GM19193 (cell line): ENCODE data around the gene FSHR.

Experiments used
- POLR2A ChIP-seq: IDR thresholded peaks from 4 replicates; pipeline ENCODE4 v1.6.1; 2011; ENCODE audit not compliant: insufficient read depth, insufficient read length; ENCODE audit errors: extremely low read depth

The FSHR gene

DNA sequence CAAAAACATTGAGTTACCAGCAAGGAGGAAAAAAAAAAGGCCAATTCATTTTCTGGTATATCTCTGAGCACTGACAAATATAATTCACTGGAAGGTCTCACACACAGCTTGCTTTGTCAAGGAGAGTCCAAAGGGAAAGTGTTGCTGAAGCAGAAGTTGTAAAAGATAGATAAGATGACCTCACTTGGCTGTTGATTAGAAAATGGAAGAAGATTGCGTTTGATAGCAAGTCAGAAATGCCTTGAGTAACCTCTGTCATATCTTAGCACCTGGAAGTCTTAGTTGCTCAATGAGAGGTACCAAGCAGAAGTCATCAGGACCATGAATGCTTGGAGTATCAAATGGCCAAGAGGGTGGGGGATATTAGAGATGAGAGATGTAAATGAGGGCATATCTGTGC is 105.2 kb downstream of the FSHR start:
- TF ChIP-seq POLR2A, result no peak

DNA sequence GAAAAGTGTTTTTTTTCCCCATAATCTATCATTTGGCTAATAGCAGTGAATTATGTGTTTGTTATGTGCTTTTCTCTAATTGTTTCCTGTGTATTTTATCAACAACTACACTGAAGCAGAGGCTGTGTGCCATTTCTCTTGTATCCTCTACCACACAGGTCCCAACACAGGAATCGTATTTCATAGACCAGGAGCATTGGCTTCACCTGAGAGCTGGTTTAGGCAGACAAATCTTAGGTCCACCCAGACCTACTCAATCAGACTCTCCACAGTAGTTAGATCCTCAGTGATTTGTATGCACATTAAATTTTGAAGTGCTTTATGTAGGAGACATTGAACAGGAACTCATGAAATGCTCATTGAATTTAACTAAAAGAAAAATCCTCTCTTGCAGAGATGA is 109.2 kb downstream of the FSHR start:
- no peak for TF ChIP-seq POLR2A

DNA sequence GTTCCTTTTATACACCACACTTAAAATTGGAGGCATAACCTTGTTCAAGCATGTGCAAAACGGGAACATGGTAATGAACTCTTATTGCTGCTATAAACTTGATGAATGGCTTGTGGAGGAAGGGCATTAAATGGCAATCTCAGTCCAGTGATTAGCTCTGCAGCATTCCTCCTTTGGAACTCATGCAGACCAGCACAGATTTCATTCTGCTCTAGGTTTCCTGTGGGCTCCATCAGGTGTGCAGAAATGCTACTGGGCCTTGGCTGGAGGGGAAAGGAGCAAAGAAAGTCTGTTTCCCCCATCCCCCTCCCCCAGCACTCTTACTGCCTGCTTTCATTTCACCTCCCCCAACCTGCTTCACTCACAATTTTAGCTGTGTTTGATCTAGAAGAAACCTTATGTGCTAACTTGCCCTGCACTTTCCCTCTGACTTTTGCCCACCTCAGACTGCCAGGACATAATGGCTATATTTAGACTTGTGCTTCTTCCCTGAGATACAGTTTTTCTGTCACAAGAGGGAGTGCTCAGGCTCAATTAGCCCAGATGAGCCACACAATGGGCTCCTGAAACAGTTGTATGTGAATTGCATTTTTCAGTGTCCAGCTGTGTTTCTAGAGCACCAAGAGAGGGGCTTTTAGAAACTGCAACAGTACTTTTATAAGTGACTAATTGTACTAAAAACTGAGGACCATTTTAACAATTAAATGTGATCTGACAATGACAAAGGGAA is 109.8 kb downstream of the FSHR start:
- TF ChIP-seq POLR2A, result no peak

DNA sequence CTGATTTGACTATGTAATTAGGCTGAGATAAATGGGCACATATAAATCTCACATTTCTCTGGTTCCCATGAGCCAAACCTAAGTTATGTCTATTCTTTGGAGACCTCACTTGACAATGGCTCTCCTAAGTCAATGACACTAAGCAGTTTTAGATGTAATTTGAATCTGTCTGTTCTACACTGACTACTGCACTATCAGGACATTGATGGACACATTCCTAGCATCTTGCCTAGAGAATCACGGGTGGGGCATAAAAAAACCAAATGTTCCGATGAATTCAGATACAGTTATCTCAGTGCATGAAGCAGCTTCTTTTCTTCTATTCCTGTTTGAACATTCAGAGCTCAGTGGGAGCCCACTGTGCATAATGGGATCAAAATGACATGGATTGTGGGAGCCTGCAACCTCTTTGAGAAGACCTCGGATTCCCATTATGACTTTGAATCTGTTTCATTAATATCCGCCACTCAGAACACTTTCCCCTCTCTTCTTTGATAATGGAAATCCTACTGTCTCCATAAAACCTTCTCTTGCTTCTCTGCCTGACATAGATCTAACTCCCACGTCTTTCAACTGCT is 110.8 kb downstream of the FSHR start:
- no peak for TF ChIP-seq POLR2A

DNA sequence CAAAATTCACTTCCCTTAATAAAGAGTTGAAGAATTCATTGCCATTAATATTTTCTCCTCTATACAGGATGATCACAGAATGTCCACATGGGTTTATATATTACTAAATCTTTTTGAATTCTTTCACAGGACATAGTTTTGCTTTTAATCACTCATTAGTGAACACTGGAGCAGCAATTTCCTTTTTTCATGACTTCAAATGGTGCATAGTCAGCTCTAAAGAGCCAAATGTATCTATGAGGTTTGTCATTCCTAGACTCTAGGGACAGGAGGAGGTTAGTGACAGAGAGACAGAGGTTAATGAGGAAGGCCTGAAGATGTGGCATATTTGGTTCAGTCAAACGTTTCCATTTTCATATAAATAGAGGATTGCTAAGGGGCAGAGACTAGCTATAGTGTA is 111.8 kb downstream of the FSHR start:
- TF ChIP-seq POLR2A, result no peak

DNA sequence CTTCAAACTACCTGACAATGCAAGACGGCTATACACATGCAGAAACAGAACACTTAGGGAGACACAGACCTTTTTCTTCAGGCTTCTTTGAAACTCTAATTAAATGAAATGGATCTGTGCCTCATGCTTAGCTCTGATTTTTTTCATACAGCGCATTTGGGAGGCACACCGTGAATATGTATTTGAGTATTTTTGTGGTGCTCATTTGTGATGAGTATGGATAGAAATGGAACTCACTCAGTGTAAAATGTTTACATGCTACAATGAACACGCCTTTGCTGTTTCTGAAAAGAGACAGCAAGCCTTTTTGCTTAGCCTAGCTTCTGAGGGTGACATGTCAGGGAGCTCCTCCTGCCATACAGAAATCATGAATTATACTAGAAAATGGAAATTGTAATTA is 113.3 kb downstream of the FSHR start:
- no peak for TF ChIP-seq POLR2A

DNA sequence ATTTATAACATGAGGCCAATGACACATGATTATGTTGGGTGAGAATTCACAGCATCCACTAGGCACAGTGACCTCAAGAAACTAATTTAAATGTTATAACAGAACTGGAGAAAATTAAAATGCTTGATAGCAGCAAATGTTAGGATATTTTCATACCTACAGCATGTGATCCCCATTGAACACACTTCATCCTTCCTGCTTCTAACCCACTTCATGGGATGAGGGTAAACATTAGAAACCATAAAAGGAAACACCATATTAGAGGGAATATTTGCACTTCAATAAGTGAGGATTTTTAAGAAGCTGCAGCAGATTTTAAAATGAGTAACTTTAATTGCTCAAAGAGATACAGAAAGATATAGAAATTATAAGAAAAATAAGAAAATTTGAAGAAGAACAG is 117.1 kb downstream of the FSHR start:
- no peak for TF ChIP-seq POLR2A

DNA sequence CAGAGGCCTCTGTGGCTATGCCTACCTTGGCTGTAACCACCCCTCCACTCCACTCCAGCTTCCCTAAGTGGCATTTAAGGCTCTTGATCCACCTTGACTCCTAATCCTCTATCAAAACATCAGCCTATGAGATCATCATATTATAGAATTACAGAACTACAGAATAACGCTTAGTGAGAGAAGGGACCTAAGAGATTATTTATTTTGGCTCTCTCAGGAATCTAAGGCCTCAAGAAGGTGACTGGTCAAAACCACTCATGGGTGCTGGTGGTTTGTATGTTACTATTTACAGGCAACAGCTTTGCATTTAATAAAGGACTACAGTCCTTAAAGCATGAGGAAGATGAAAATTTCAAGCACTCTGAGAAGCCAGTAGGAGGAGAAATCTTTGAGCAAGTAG is 118.8 kb downstream of the FSHR start:
- TF ChIP-seq POLR2A, result no peak

DNA sequence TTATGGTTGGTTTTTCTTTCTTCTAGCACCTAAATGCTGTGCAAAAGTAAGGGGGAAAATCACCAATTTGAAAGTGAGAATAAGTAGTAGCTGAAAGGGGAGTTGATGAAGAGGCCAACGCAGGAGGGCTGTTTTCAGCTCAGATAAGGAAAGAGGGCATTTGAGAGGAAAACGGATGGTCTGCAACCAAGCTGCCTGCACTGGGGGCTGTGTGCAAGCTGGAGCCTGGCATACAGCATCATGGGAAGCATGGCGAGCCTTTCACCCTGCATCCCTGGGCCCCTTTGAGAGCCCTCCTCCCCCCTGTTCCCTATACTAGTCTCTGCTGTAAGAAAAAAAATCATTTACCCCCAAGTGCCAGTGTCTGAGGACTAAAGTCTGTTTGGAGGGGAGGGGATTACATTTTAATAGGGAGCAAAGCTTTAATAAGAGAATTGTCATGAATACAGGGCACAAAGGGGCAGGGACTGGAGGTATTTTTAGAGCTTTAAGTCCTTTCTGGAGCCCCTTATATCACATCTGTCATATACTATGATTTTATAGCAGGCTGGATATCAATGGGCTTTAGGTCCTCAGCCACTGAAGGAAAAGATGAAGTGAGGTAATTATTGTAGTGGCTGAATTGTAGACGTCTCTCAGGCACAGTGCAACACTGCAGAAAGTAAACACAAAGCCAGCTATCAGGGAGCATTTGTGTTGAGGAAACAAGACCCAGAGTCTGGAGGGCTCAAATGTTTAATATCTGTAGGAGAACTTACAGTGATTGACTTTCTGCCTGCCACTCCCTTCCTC is 120.7 kb downstream of the FSHR start:
- no peak for TF ChIP-seq POLR2A

DNA sequence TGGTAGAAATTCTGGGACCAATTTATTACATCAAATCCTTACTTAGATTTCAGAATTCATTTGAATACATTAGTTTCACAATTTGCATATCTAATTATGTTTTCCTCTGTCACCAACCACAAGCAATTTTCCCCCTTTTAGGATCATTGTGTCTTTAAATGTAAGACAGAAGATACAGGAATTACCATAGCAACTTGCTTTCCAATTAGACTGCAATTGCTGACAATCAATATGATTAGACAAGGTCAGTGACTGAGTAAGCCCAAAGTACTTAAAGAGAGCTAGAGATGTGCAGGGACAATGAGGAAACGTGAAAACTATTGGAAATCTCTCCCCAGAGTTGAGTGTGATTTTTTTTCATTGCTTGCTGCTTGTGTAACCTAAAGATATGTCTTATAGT is 121.4 kb downstream of the FSHR start:
- TF ChIP-seq POLR2A, result no peak

DNA sequence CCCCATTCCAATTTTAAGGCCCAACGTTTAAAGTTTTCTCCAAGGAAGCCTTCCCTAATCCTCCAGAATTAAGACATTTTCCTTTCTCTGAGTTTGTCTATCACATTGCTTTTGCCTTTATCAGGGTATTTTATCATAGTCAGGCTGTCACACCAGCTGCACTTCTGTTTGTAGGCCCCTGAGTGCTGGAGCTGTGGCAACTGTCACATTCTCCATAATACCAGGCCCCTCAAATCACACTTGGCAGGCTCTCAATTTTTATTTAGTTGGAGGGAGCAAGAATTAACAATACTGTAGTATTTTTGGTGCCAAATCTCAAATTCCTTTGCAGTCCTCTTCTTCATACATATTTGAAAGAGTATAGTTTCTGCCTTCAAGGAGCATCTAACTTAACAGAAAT is 122.2 kb downstream of the FSHR start:
- TF ChIP-seq POLR2A, result no peak

DNA sequence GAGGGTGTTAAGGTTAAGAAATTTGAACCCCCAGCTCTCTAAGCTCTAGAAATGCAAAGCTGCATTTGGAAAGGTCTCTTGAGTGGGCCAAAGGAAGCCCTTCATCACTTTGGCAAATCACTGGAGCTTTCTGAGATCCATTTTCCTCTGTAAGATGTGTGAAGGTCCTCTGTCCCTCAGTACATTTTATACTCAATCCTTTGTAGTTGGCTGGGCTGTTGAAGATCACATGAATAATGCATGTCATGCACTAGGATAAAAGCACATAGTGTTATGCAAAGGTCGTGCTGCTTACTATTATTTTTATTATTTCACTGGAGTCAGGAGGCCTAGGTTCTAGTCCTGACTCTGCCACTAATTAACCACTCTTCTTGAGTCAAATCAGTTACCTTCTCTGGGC is 124.9 kb downstream of the FSHR start:
- no peak for TF ChIP-seq POLR2A

DNA sequence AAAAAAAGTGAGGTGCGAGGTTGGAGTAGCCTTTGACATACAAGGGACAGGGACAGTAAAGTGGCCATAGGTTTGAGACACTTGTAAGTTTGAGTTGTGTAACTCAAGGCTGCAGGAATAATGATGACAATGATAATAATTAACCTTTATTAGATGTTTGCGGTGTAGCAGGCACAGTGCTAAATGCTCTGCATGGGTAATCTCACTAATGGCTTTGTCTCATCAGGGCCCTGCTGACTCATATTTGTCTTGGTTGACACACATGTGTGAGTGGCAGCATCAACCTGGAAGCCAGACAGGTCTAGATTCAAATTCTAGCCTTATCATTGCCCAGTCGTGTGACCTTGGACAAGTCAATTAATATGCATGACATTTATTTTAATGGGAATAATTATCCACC is 126.2 kb downstream of the FSHR start:
- no peak for TF ChIP-seq POLR2A

DNA sequence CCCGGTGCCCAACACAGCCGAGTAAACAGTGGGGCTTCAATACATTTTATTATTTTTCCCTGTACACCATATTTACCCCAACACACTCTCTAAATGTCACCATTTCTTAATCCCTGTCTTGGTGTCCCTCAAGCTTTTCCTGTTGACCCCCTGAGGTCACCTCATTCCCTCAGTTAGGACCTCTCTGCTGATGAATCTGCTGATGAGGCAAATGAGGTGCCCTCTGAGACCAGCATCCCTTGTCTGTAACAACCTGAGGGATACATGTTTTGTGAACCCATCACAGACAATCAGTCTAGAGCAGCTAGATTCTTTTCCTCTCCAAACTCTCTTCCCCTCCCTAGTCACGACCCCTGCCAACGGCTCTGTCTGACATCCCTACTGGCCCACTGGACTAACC is 127.6 kb downstream of the FSHR start:
- TF ChIP-seq POLR2A, result no peak

DNA sequence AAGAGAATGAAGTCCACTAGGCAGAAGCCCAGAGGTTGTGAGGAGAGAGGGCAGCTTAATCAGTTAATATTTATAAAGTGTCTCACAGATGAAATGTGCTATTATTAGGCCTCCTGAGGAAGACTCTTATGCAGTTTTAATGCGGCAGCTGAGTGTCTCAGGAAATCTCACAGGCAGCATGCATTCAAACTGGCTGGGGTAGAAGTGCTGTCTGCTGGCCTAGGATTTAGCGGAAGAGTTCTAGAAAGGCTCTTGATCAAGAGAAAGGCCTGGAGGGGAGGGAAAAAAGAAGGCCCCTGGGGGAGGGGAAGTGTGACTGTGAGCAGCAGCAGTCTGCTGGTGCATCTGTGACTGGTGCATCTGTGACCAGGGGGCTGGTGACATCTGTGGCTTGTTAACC is 133.0 kb downstream of the FSHR start:
- no peak for TF ChIP-seq POLR2A

DNA sequence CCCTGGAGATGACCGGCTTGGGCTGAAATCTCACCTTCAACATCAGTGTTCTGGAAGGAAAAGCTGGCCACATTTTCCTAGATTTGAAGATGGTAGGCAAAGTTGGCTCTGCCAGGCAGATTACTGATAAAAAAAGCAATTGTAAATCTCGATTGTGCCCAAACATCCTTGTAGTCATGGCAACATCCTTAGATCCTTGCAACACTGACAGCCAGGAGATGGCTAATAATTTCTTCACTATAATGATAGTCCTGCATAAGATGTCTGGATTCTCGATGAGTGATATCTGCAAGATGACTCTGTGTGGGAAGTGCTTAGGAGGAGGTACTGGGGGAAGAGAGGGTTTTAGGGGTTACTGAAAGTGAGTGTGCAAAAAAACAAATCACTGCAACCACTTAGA is 149.1 kb downstream of the FSHR start:
- TF ChIP-seq POLR2A, result no peak

DNA sequence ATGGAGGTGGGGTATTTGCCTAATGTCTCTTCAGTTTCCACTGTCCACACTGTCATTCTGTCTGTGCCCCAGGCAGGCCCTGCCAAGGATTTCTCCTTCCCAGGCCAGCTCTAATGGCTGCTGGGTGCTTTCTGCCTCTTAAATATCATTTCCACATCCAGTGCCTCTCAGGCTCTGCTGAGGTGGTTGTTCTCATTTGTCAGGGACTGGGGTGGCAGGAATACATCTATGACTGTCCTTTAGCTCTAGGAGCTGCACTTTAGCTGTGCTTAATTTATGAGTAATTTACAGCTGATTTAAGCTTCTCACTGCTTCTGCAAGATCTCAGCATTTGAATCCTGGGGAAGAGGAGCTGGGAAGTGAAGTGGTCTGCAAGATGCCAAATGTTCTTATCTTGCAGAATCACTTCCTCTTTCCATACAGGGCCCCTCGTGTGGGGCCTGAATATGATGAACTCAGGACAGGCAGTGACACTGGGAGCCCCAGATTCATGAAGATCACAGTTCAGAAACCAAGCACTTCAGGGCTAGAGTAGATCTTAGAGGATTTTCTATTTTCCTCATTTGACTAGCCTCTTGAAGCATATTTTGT is 150.2 kb downstream of the FSHR start:
- no peak for TF ChIP-seq POLR2A

DNA sequence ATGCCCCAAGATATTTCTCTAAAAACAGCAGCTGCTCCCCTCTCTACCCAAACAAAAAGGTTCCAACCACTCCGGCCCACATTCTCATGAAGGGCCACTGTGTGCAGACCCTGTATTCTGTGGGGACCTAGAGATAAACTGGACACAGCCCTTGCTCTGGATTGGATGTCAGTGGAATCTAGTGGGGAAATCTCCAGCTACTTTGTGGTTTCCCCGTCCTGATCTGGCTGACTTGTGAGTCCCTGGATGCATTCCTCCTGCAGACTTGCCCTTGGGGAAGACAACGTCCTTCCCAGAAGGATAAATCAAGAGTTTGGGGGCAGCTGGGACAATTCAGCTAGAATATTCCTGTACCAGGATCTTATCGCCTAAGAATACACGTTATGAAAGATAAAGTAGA is 151.1 kb downstream of the FSHR start:
- no peak for TF ChIP-seq POLR2A
